Stromal cell of bone marrow (primary cell): Measurements from ENCODE around the gene ACTG2.
"Not testable (repeated sequence)": the region's sequence is repeated elsewhere in the genome, so short reads cannot be mapped to it uniquely, and the experiment has no call there.

Experiments
- DNase-seq: peaks from one replicate; pipeline ENCODE4 v3.0.0-alpha.2; 2012; ENCODE audit warnings: low read depth

ACTG2 gene

DNA sequence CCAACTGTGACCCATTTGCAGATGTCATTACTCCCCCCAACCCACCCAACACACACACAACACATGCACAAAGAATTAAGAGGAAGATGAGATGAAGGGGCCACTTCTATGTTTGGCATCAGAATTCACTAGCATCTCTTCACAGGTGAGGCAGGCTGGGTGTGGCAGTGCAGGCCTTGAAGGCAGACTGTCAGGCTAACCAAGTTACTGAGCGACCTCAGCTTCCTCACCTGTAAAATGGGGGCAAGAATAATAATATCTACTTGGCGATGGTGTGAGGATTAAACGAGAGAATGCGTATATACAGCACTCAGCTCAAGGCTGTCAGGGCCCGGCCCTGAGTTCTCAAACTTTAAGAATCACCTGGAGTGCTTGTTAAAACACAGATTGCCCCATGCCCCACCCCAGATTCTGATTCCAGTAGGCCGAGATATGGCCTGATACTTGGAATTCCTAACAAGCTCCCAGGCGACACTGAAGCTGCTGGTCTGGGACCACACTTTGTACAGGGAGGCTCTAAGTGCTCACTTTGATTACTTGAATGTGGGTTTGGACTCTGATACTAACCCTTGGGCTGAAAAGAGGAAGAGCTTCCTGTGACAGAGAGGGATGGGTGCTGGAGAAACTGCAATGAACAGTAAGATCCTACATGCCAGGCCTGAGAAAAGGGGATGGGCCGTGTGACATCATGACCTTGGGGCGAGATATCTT lies 1.1 kb downstream of the ACTG2 start:
- DNase-seq: no peak

DNA sequence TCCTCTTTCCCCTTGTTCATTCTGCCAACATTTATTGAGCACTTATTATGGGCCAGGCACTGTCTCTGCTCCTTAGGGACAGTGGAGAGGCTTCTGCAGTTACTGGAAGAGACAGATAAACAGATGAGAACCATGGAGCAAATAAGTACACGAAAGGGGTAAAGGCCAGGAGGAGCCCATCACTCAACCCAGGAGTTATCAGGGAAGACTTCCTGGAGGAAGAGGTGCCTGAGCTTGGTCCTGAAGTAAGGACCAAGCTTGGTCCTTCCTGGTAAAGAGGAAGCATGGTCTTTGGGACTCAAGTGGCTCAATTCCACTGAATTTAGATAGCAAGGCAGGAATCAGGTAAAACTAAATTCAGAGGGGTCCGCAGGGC lies 1.7 kb downstream of the ACTG2 start:
- DNase-seq: no peak

DNA sequence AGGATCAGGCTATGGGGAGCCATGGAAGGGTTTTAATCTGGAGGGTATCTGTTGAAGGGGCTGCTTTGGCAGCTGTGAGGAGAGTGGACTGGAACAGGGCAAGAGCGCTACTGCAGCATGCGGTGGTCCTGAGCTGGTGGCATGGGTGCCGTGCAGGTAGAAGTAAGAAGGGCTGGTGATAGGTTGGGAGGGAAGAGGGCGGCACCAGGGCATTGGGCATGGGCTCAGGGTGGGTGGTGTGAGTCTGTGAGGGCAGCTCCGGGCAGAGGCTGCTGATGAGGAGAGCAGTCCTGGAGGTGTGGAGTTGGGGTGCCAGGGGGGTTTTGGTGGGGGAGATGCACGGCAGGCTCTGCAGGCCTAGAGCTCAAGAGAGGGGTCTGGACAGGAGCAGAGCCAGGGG lies 2.1 kb downstream of the ACTG2 start:
- DNase-seq: no peak

DNA sequence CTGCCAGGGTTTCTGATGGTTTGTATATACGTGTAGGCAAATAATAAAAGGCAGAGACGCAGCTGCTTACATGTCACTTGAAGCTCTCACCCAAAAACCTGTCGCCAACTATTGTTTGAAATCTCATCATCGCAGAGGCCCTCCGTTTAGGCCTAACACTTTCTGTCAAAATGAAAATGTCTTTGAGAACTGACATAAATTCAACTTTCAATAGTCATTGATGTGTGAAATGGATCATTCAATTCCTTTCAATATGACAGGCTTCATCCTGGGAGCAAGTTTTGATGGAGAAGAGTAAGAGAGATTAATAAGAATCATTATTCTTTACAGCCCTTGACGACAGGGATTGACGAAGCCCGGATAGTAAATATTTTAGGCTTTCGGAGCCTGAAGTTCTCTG lies 2.7 kb downstream of the ACTG2 start:
- no peak for DNase-seq

DNA sequence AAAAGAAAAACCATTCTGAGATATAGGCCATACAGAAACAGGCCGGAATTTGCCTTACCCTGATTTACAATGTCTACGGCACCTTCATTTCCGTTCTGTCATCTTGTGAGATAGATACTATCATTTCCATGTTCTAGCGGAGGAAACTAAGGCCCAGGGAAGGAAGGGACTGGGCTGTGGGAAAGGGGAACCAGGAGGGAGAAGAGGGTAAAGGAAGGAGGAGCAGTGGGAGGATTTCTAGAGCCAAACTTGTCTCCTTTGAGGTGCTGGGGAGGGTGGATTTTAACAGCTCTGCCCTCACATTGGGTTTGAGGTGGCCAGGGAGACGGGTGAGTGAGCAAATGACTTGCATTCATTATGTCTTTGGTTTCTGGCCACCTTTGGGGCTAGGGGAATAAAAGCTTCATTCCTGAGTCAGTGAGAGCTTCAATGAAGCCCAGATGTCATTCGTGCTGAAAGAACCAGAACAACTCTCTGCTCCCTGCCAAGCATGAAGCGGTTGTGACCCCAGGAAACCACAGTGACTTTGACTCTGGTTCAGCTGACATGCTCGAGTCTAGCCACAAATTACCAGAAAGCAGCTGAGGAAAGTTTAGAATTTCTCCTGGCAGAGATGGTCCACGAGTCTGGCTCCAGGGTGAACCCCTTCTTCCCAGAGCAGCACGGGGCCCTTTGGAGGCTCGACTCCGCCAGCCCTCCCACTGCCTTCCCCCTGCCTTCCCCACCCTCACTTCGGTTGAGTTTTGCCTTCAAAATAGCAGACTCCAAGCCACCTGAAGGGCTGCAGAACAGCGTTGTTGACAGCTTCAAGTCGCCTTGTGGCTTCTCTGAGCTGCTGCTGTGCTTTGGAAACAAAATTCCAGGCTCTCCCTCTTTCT lies 3.8 kb downstream of the ACTG2 start:
- peak; percentile 98 for DNase-seq

DNA sequence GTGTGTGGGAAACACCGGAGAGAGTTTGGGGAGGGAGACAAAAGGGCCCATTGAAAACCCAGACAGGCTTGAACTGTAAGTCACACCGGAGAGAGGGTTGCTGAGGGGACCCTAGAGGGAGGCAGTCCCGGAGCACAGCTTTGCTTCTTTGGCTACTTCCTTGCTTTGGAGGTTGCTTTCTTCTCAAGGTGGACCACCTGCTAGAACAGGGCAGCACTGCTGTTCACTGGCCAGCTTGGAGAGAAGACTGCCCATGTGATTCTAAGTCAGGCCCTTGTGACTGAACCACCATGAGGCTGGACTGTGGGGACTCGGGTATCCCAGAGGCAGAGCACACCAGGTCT lies 4.4 kb downstream of the ACTG2 start:
- DNase-seq: no peak

DNA sequence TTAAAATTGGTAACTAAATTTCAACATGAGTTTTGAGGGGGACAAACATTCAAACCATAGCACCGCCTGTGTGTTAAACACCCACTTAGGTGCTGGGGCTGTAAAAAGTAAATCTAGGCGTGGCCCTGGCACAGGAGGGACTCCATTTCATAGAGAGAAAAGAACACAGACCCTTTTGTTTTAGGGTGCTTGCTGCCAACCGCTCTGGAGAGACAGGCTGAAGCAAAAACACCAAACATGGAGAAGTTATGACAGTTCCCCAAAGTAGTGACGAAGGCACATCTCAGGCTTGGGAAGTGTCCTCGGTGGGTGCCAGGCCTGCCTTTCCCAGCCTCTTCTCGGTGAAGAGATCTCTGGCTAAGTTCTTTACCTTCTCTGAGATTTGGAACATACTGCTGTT lies 5.1 kb downstream of the ACTG2 start:
- DNase-seq: no peak

DNA sequence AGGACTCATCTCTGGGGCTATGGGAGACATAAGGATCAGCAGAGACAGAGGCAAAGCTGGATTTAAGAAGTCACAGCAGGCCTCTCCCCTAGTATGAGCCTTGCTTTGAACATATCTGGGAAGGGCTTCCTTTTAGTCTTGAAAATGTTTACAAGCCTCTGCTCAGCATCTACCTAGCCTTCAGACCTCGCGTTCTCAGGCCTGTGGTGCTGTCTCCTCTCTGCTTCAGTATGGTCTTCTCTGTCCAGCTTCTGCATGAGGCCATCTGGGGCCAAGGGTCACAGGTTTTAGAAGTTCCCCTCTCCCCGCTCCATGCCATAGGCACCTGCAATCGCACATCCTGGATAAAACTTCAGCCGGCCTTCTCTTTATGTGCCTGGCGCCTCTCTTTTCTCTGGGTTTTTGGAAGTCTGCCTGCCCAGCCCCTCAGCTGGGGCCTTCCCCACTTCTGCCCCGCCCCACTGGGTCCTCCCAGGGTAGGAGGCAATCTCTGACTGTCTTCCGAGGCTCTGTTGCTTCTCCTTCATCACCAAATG lies 7.1 kb downstream of the ACTG2 start:
- no peak for DNase-seq

DNA sequence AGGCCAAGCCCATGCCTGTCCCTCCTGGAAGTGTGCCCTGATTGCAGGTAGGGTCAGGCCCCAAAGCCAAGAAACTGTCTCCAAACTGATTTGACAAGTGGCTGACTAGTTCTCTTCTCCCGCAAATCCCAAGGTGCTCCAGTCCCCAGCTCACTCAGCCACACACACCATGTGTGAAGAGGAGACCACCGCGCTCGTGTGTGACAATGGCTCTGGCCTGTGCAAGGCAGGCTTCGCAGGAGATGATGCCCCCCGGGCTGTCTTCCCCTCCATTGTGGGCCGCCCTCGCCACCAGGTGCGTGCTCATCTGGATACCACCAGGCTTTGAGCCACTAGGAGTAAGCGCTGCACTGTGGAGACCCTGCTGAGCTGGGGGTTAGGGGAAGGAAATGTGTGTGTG lies 8.3 kb downstream of the ACTG2 start:
- no peak for DNase-seq

DNA sequence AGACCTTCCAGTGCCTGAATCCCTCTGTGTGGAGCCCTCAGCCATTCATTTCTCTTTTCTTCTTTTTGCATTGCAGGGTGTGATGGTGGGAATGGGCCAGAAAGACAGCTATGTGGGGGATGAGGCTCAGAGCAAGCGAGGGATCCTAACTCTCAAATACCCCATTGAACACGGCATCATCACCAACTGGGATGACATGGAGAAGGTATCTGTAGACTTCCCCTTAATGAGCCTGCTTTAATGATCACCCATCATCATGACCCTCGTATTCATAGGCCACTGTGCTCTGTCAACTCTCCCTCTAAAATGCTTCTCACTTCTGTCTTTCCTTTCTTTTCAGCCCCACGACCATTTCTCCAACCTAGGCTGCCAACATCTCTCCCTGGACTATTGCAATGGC lies 9.5 kb downstream of the ACTG2 start:
- no peak for DNase-seq

DNA sequence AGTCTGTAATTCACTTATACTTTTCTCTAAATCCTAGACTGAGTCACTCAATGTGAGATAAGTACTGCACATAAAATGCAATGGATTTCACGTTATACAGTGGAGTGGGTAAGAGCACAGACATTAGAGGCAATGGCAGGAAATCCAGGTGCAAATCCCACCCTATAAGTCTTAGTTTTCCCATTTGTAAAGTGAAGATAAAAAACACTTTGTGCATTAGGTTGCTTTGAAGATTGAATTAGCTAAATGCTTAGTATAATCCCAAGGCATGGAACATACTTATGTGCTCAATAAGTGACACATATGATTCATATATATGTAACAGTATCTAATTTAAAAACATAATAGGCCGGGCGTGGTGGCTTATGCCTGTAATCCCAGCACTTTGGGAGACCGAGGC lies 10.5 kb downstream of the ACTG2 start:
- DNase-seq: no peak

DNA sequence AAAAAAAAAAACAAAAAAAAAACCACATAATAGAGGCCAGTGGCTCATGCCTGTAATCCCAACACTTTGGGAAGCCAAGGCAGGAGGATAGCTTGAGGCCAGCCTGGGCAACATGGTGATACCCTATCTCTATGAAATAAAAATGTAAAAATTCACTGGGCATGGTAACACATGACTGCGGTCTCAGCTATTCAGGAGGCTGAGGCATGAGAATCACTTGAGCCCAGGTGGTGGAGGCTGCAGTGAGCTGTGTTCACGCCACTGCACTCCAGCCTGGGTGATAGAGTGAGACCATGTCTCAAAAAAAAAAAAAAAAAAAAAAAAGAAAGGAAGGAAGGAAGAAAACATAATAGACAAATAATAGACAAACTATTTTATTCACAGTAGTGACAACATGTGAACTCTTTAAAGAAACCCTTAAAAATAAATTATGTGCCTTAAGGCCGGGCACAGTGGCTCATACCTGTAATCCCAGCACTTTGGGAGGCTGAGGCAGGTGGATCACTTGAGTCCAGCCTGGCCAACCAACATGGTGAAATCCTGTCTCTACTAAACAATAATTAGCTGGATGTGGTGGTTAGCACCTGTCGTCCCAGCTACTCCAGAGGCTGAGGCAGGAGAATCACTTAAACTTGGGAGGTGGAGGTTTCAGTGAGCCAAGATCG lies 11.3 kb downstream of the ACTG2 start:
- not testable (repeated sequence) for DNase-seq

DNA sequence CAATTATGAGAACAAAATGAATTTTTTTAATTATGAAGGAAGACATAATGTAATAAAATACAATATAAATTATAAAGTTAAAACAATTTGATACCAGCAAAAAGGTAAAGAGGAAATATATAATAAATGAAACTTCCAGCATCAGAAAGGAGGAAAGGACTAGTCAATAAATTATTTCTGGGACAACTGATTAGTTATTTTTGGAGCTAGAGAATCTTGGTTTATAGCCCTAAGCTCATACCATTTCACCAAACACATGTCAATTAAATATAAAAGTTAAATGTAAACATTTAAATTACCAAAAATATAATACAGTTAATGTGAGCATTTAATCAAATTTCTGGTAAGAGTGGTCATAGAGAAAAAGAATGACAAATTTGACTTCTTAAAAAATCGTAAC lies 12.1 kb downstream of the ACTG2 start:
- DNase-seq: no peak

DNA sequence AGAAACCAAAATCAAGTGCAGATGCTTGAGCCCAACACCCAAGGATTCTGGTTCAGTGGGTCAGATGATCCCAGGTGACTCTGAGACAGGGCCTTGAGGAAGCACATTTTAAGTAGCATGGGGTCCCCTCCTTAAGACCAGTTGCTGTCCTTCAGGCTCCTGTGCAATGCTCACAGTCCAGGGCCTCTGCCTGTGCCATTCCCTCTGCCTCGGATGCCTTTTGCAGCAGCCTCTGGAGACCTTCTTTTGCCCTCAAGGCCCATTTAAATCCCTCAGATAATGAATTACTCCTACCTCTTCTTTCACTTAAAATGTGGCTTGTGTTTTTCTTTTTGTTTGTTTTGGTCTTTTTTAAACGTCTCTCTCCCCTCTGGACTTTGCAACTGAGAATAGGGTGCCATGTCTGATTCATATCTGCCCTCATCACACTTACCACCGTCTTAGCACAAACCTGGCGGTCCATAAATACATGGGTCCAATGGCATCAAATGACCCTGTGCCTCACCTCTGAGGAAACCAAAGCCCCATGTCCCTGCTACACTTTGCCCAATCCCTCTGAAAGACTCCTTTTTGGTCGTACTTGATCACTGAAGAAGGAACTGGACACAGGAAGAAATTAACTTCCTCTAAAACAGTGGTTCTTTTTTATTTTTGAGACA lies 14.2 kb downstream of the ACTG2 start:
- DNase-seq: no peak

DNA sequence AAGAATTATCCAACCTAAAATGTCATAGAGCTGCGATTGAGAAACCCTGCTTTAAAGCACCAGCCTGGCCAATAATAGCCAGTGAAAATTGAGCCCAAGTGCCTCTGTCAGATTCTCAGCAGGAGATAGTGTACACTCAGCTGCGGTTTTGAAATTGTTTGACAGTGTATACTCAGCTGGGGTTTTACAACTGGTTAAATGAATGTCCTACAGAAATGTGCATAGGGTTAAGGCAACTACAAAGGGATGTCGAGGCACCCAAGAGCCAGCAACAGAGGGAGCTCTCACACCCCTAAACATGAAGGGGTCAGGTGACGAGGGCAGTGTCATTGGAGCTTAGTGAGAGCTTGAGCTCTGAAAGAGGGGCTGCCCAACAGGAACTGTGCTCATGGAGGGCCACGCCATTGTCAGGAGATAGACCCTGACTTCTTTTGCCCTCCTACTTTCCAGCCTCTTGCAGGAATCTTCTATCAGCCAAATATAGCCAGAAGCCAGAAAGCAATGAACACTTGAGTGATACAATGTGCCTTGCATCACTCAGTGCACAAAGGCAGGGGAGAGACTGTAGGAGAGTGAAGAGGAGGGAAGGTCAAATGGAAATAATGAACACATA lies 15.1 kb downstream of the ACTG2 start:
- DNase-seq: peak; percentile 52

DNA sequence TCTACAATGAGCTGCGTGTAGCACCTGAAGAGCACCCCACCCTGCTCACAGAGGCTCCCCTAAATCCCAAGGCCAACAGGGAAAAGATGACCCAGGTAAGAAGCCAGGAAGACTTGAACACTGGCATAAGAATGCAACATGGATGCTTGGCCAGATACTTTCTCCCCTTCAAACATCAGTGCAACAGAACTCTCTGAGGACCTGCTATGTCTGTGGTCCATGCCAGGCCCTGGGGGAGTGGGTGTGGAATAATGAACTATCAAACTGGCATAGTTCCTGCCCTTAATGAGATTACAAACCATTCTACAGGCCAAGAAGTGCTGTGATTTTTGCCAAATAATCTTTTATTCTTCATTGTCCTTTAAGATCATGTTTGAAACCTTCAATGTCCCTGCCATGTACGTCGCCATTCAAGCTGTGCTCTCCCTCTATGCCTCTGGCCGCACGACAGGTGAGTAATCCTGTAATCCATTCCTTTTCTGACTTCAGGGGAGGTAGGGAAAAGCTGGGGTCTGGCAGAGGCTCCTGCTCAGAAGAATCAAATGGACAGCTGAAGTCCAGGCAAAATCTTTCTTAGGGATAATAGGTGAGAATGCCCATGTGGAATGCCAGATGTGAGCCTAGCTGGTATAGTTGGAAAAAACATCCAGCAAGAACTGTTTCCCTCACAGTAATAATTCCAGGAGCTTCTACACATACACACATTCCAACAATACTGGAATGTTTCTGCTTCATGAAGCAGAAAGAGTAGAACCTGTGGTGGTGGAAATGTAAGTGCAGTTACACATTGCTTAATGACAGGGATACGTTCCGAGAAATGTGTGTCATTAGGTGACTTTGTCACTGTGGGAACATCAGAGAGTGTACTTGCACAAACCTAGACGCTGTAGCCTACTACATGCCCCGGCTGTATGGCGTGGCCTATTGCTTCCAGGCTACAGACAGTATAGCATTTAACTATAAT lies 16.2 kb downstream of the ACTG2 start:
- DNase-seq: no peak

DNA sequence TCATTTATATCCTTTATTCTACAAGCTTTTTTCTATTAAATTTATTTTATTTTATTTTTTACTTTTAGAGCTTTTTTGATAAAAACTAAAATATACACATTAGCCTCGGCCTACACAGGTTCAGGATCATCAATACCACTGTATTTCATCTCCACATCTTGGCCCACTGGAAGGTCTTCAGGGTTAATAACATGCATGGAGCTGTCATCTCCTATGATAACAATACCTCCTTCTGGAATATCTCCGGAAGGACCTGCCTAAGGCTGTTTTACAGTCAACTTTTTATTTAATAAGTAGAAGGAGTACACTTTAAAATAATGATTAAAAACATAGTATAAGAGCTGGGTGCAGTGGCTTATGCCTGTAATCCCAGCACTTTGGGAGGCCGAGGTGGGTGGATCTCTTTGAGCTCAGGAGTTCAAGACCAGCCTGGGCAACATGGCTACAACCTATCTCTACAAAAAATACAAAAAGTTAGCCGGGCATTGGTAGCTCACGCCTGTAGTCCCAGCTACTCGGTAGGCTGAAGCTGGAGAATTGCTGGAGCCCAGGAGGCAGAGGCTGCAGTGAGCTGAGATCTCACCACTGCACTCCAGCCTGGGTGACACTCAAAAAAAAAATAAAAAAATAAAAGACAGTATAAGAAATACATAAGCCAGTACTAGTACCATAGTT lies 18.2 kb downstream of the ACTG2 start:
- DNase-seq: no peak

DNA sequence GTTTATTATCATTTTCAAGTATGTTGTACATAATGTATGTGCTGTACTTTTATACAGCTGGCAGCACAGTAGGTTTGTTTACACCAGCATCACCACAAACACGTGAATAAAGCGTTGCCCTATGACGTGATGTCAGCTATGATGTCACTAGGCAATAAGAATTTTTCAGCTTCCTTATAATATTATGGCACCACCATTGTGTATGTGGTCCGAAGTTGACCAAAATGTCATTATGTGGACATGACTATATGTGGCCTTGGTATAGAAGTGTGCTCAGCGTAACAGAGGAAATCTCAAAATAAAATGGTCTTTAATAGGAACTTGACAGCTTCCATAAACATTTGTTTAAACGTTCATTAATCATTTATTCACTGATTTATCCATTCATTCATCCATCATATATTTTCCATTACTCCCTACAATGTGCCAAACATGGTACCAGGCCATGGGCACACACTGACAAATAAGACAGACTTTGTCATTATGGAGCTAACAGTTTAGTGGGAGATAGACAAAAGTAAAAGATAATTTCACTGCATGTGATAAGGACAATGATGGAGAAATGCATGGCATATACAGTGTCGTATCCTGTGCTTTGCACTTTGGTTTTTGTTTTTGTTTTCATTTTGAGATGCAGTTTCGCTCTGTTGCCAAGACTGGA lies 18.9 kb downstream of the ACTG2 start:
- DNase-seq: no peak

DNA sequence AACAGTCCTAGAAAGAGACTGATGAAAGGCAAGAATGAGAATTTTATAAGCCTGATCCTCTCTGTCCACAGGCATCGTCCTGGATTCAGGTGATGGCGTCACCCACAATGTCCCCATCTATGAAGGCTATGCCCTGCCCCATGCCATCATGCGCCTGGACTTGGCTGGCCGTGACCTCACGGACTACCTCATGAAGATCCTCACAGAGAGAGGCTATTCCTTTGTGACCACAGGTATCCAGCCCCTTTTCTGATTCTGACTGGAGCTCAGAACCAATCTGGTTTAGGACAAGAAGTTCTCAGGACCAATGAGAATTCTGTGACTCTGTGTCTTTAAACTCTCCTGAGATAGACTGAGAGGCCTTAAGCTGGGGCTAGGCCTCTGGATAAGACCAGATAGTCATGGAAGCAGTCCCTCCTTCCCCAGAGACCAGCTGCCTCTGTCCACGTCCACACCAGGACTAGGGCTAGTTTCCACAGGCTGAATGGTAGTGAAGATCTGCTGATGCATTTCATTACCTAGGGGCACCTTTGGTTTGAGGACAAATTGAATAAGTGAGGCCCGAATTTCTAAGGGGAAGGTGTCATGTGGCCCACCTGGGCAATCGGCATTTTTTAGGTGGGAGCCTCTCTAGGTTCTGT lies 20.7 kb downstream of the ACTG2 start:
- no peak for DNase-seq
